SH-SY5Y (cell line): Measurements from ENCODE around the gene PTPN6.

Experiments
- GATA2 ChIP-seq: IDR thresholded peaks from 2 replicates; pipeline ENCODE4 v1.6.1; 2011; ENCODE audit warnings: mild to moderate bottlenecking, low read depth, low read length
- GATA3 ChIP-seq: IDR thresholded peaks from 2 replicates; pipeline ENCODE4 v1.6.1; 2011; ENCODE audit warnings: low read depth, mild to moderate bottlenecking, low read length, moderate library complexity

GRCh38 chr12:6943722-6944380 is 7.3 kb upstream of the PTPN6 start, which contains the start of the genes C12orf57 and RNU7-1:
- peak; percentile 10; the same call in 1 of the 2 replicates for TF ChIP-seq GATA2
- no peak for TF ChIP-seq GATA3
